B cell (primary cell): ENCODE results near the gene SENP2. TPM values are rescaled to one million over a fixed set of nuclear protein-coding genes. Genes with fewer than 3 reads are reported as not detected.
A peak's percentile ranks its signal among the peaks of the same experiment; 100 is the strongest.

Source experiments
- ATAC-seq: fragments of 200-7000 bp; cut with Tn5 transposase; one replicate; pipeline ENCODE4 v1.10.0; 2021; ENCODE audit warnings: low read depth, mild to moderate bottlenecking, moderate number of reproducible peaks, moderate library complexity
- CTCF ChIA-PET: fragments of 350-600 bp; sonication (Branson Sonifier 250); formaldehyde crosslinking; loops from one replicate; lab custom pipeline; 2021; ENCODE audit warnings: antibody characterized with exemption, inconsistent platforms; lab: Charles Lee
- POLR2A ChIA-PET: fragments of 350-600 bp; sonication (Branson Sonifier 250); formaldehyde crosslinking; loops from one replicate; lab custom pipeline; 2021; ENCODE audit warnings: antibody characterized with exemption; lab: Charles Lee
- DNase-seq: peaks from one replicate; pipeline ENCODE4 v3.0.0; 2013
- H2AFZ ChIP-seq: 2 replicates; pipeline ENCODE4 v1.6.1; 2012; ENCODE audit warnings: mild to moderate bottlenecking, low read depth, low read length; ENCODE audit not compliant: insufficient read depth, poor library complexity, severe bottlenecking
- H3K27ac ChIP-seq, 2 donors: 1 replicate in 1 of 2; 2 replicates in 1 of 2; pipeline ENCODE4 v1.5.1; 2012 to 2013; ENCODE audit warnings: low read length in 2 of 2, mild to moderate bottlenecking in 2 of 2, moderate library complexity in 1 of 2
- H3K27me3 ChIP-seq, 4 experiments: fragments of 200-600 bp in 1 of 4; sonication (generic) in 1 of 4; replicated peaks in 1 of 4; 1 replicate in 2 of 4; 2 replicates in 2 of 4; pipeline versions ENCODE4 v1.6.1 to v1.7.0; 2013 to 2016; ENCODE audit warnings: low read length in 3 of 4, mild to moderate bottlenecking in 2 of 4, mixed read lengths in 1 of 4, moderate library complexity in 1 of 4; ENCODE audit not compliant: insufficient read depth in 4 of 4, control insufficient read depth in 3 of 4; ENCODE audit errors: control extremely low read depth in 1 of 4
- H3K36me3 ChIP-seq, 2 experiments: replicated peaks in 1 of 2; 1 replicate in 1 of 2; 2 replicates in 1 of 2; pipeline versions ENCODE4 v1.6.1 to v1.7.1; 2013; ENCODE audit warnings: low read length in 1 of 2; ENCODE audit not compliant: insufficient read depth in 2 of 2, control insufficient read depth in 1 of 2; ENCODE audit errors: control extremely low read depth in 1 of 2, extremely low read depth in 1 of 2
- H3K4me1 ChIP-seq, 2 donors: fragments of 200-600 bp in 1 of 2; sonication (generic) in 1 of 2; 1 replicate in 1 of 2; 2 replicates in 1 of 2; pipeline versions ENCODE4 v1.5.1 to v1.6.1; 2013 to 2017; ENCODE audit warnings: low read length in 2 of 2; ENCODE audit not compliant: control insufficient read depth in 2 of 2, insufficient read depth in 2 of 2
- H3K4me2 ChIP-seq: replicated peaks from 2 replicates; pipeline ENCODE3; 2012; ENCODE audit warnings: mild to moderate bottlenecking, low read depth, low read length; ENCODE audit not compliant: poor library complexity, severe bottlenecking
- H3K4me3 ChIP-seq, 5 experiments: fragments of 200-600 bp in 1 of 5; sonication (generic) in 1 of 5; 1 replicate in 3 of 5; 2 replicates in 2 of 5; pipeline versions ENCODE4 v1.5.1 to v1.7.0; 2011 to 2016; ENCODE audit warnings: low read length in 4 of 5, mild to moderate bottlenecking in 4 of 5, low read depth in 2 of 5, control low read depth in 1 of 5, moderate library complexity in 1 of 5; ENCODE audit not compliant: insufficient read depth in 1 of 5; ENCODE audit errors: control extremely low read depth in 1 of 5, extremely low read depth in 1 of 5
- H3K79me2 ChIP-seq: fragments of 200-600 bp; sonication (generic); one replicate; pipeline ENCODE4 v1.6.0; 2016; ENCODE audit warnings: low read length; ENCODE audit not compliant: control insufficient read depth, insufficient read depth
- H3K9ac ChIP-seq: fragments of 200-600 bp; sonication (generic); 2 replicates; pipeline ENCODE4 v1.6.1; 2017; ENCODE audit warnings: mild to moderate bottlenecking, low read length, moderate library complexity
- H3K9me3 ChIP-seq, 3 donors: one replicate each; pipeline versions ENCODE4 v1.6.1 to v1.7.1; 2013; ENCODE audit warnings: low read length in 2 of 3; ENCODE audit not compliant: control insufficient read depth in 2 of 3, insufficient read depth in 1 of 3; ENCODE audit errors: control extremely low read depth in 1 of 3
- H4K20me1 ChIP-seq: 2 replicates; pipeline ENCODE4 v1.6.0; 2012; ENCODE audit warnings: mild to moderate bottlenecking, low read length; ENCODE audit not compliant: insufficient read depth, control insufficient read depth, poor library complexity, severe bottlenecking
- H3K27ac Mint-ChIP-seq: one replicate; pipeline ENCODE4 v1.8.0; 2021; ENCODE audit warnings: mixed read lengths
- H3K27me3 Mint-ChIP-seq: one replicate; pipeline ENCODE4 v1.8.0; 2021; ENCODE audit warnings: mixed read lengths
- H3K4me1 Mint-ChIP-seq: one replicate; pipeline ENCODE4 v1.8.0; 2021; ENCODE audit warnings: mixed read lengths
- H3K4me3 Mint-ChIP-seq: one replicate; pipeline ENCODE4 v1.8.0; 2021; ENCODE audit warnings: mixed read lengths
- H3K9me3 Mint-ChIP-seq: one replicate; pipeline ENCODE4 v1.8.0; 2022; ENCODE audit warnings: mixed read lengths; ENCODE audit not compliant: insufficient read depth
- CTCF ChIP-seq: fragments of 200-600 bp; IDR thresholded peaks from one replicate; pipeline ENCODE4 v1.8.0; 2022; ENCODE audit warnings: antibody characterized with exemption, mild to moderate bottlenecking
- EZH2 ChIP-seq: IDR thresholded peaks from 2 replicates; pipeline ENCODE4 v1.6.1; 2012; ENCODE audit warnings: borderline replicate concordance, low read depth, mild to moderate bottlenecking, moderate library complexity, low read length; ENCODE audit not compliant: insufficient read depth, poor library complexity, severe bottlenecking
- WGBS: methylation state at CpG from one replicate; pipeline ENCODE4 v1.1.5; 2013; ENCODE audit warnings: missing lambda C conversion rate; ENCODE audit not compliant: insufficient coverage; 5-methylcytosine and 5-hydroxymethylcytosine counted together
- intact Hi-C: fragments of 100-400 bp; cut with micrococcal nuclease; formaldehyde crosslinking; loops from one replicate; pipeline ENCODE4 v1.10.0; 2022
- polyA plus RNA-seq: library from polyadenylated mRNA; depleted of rRNA; stranded (reverse); fragments of >200 nt; gene quantifications from 2 replicates; pipeline ENCODE4 v1.2.3, GENCODE V29; 2012
- total RNA-seq, 2 donors: library from RNA; stranded (reverse); fragments of 120-200 nt in 1 of 2; gene quantifications; 1 replicate in 1 of 2; 2 replicates in 1 of 2; pipeline versions ENCODE4 v1.2.3 to v1.2.4, GENCODE V29; 2013 to 2022

Gene SENP2
- total and polyA plus RNA-seq, 2 donors (not counting 1 experiment from before 2014, with no cell fraction given) = 7.2 to 43.4 TPM

GRCh38 chr3:185558395-185558794, 27.7 kb upstream of the SENP2 start:
- Mint-ChIP-seq H3K27me3 (peaks cover 15% of the 10 kb centered on the region), H3K4me3 (no peak overlapping the region), H3K4me1 (peaks cover 10% of the 10 kb centered on the region), H3K9me3 (no peaks in the 10 kb centered on the region), H3K27ac (no peak overlapping the region)
- Histone ChIP-seq H3K4me2 (no peak overlapping the region), H4K20me1 (no peaks in the 10 kb centered on the region), H3K9me3 (no peaks in the 10 kb centered on the region), H3K36me3 (no peaks in the 10 kb centered on the region), H3K27me3 (peaks cover 0 to 2% (median 0%) of the 10 kb centered on the region in 4 experiments), H3K4me3 (no peak overlapping the region), H3K9ac (no peak overlapping the region), H2AFZ (no peak overlapping the region), H3K27ac (no peak overlapping the region), H3K4me1 (peaks cover 0 to 9% of the 10 kb centered on the region in 2 donors), H3K79me2 (no peaks in the 10 kb centered on the region)
- WGBS = no CpG with 5 or more reads among the region's 3 CpGs
- POLR2A ChIA-PET = no interaction called here
- CTCF ChIA-PET = interaction anchor here (0.6 to 3.0 kb wide), 8 partner anchors 14 to 204 kb away, joined by 3 to 17 read pairs (median 6); no protein-coding TSS in a partner anchor
- ATAC-seq (no peak), DNase-seq (no peak)
- intact Hi-C loops = no loop called here
- TF ChIP-seq CTCF = no peak
- no peak for TF ChIP-seq EZH2

- no peak overlapping the region for H3K9ac ChIP-seq
- no peak for ATAC-seq
- H3K9me3 ChIP-seq = no peaks in the 10 kb centered on the region
- 90% methylated on average over 7 of the region's 12 CpGs for WGBS
- no peaks in the 10 kb centered on the region for H3K9me3 Mint-ChIP-seq
- H3K4me3 ChIP-seq = no peak overlapping the region
- H2AFZ ChIP-seq = no peak overlapping the region
- H3K27me3 Mint-ChIP-seq = peaks cover 15% of the 10 kb centered on the region
- H3K36me3 ChIP-seq = no peaks in the 10 kb centered on the region
- no peaks in the 10 kb centered on the region for H3K79me2 ChIP-seq
- H3K27ac Mint-ChIP-seq = no peak overlapping the region
- H3K4me1 Mint-ChIP-seq = peaks cover 10% of the 10 kb centered on the region
- DNase-seq = no peak
- H3K4me1 ChIP-seq = peaks cover 0 to 9% of the 10 kb centered on the region in 2 donors
- H3K4me2 ChIP-seq = peak overlapping the region; percentile 53
- ChIA-PET CTCF (interaction anchor here (0.7 to 3.0 kb wide), 10 partner anchors 12 to 207 kb away, joined by 3 to 17 read pairs (median 6); partner anchors contain the start of gene SENP2), POLR2A (no interaction called here)
- peaks cover 0 to 2% (median 0%) of the 10 kb centered on the region in 4 experiments for H3K27me3 ChIP-seq
- H4K20me1 ChIP-seq = no peaks in the 10 kb centered on the region
- H3K27ac ChIP-seq = no peak overlapping the region
- no peak for TF ChIP-seq EZH2
- no peak for TF ChIP-seq CTCF
- peak overlapping the region; percentile 84 for H3K4me3 Mint-ChIP-seq
- intact Hi-C loops = no loop called here
Measured at GRCh38 chr3:185559706-185560090, 26.4 kb upstream of the SENP2 start.
